Epidermal melanocyte (primary cell): ENCODE results near the gene DHDDS.
"Not testable (repeated sequence)": the region's sequence is repeated elsewhere in the genome, so short reads cannot be mapped to it uniquely, and the experiment has no call there.

Experiments used
- DNase-seq: peaks from one replicate; pipeline ENCODE4 v3.0.0; 2011; ENCODE audit warnings: low spot score; ENCODE audit not compliant: insufficient read length

The DHDDS gene, protein sequence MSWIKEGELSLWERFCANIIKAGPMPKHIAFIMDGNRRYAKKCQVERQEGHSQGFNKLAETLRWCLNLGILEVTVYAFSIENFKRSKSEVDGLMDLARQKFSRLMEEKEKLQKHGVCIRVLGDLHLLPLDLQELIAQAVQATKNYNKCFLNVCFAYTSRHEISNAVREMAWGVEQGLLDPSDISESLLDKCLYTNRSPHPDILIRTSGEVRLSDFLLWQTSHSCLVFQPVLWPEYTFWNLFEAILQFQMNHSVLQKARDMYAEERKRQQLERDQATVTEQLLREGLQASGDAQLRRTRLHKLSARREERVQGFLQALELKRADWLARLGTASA

DNA sequence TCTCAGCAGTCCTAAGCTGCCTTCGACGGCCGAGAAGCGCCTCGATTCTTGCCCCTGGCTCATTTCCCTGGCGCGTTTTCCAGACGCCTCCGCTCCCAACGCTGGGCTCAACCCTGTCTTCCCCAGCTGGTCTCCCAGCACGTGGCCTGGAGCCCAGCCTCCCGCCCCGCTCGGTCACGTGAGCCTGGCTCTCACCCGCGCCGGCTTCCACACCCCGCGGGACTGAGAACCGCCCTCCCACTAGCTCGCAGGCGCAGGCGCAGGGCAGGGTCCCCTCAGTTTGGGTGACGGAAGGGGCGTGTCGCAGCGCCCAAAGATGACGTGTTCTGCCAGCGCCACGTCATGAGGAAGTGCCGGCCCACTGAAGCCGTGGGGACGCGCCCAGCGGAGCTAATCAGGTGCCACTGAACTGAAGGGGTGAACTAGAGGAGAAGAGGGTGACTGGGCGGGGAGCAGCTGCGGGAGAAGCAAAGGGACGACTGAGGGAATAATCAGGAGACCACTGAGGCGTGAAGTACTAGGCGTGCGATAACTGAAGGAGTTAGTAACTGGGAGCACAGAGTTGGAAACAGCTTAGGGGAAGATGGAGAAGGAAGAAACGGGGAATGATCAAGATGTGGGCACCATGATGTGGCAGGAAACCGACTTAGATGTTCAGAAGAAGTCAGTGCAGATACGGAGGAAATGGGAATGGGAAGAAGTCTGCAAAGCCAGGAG, at the start of gene DHDDS:
Gene DHDDS, plus strand, starts transcription at position 343 of the 717 bp plus-strand sequence. CDS start 625 bp downstream, outside the sequence.
- DNase-seq: peak; percentile 96

DNA sequence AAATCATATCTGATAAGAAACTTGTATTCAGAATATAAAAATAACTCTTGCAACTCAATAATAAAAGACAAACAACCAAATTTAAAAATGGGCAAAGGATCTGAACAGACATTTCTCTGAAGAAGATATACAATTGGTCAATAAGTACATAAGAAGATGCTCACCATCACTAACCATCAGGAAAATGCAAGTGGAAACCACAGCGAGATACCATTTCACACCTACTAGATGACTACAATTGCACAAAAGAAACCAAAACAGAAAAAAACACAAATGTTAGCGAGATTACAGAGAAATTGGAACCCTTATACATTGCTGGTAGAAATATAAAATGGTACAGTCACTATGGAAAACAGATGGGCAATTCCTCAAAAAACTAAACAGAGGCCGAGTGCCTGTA, 48.0 kb upstream of the DHDDS start:
- DNase-seq: no peak

DNA sequence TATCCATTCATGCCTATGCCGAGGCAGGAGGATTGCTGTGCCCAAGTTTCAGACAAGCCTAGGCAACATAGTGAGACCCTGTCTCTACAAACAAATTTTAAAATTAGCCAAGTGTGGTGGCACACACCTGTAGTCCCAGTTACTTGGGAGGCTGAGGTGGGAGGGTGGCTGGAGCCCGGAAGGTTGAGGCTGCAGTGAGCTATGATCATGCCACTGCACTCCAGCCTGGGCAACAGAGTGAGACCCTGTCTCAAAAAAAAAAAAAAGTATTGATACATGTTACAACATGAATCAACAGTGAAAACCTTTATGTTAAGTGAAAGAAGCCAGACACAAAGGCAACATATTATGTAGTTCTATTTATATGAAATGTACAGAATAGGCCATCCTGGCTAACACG, 47.1 kb upstream of the DHDDS start:
- DNase-seq: not testable (repeated sequence)

DNA sequence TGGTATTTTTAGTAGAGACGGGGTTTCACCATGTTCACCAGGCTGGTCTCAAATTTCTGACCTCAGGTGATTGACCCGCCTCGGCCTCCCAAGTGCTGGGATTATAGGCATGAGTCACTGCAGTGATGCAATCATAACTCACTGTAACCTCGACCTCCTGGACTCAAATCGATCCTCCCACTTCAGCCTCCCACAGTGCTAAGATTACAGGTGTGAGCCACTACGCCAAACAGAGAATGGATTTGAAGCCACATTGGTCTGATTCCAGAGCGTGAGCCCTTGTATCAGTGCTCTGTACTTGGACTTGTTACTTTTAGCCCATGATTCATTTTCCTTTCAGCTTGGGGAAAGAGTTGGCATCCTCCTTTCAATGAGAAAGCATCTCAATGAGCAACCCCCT, 44.7 kb upstream of the DHDDS start:
- no peak for DNase-seq

DNA sequence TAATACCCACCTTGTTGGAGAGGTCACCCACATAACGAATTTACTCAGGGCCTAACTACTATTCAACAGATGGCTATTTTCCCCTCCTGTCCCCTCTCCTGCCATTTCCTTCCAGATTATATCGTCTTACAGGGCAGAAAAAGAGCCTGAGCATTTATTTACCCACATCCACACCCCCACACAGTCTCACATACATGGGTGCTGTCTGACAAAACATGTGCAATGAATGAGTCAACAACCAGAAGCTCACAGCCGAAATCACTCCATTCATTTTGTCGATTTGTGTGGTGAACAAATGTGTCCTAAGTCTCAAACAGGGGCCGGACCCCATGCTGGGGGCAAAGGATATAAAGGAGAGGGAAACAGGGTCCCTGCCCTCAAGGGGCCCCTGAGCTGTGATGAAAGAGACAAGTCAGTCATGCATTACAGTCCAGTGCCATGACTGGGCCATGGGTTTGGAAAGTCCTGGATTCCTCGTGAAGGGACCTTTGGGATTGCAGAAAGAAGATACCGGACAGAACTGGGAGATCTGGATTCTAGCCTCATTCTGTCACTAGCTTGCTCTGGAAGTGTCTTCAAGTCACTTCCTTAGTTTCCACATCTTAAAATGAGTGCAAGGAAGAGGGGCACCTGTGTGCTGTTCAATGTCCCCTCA, 43.2 kb upstream of the DHDDS start:
- no peak for DNase-seq

DNA sequence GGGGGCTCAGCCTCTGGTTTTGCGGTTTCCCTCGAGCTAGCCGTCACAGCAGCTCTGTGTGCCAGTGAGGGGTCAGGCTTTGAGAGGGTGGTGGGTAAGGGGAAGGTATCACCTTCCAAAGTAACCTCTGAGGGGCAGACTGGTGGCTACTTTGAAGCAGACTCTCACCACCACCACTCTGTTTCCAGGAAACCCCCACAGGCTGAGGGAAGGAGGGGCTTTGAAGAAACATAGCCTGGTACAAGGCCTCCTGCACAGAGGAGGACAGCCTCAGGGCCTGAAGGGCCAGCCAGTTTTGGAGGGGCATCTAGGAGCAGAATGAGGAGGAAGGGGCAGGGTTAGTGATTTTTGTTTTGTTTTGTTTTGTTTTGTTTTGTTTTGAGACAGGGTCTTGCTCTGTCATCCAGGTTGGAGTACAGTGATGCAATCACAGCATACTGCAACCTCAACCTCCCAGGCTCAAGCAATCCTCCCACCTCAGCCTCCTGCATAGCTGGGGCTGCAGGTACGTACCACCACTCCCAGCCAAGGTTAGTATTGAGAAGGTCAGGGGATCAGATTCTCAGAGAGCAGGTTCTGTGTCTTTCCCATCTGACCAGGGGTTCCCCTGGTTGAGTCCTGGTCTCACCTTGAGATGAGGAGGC, 42.4 kb upstream of the DHDDS start:
- DNase-seq: no peak

DNA sequence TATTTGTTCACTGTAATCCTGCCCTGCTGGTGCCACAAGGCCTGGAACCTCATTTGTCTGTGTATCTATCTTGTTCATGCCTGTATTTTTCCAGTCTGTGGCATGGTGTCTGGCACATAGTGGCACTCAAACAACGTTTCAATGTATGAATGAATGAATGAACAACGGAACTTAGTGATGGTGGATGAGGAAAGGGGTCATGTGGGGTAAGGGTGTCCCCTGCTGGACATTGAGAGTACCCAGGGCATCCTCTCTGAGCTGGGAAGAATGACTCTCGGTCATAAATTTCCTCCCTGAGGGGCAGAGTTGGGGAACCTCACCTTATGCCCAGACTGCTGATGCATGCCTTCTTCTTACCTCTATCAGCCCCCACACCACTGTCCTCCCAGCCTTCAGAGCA, 40.7 kb upstream of the DHDDS start:
- no peak for DNase-seq

DNA sequence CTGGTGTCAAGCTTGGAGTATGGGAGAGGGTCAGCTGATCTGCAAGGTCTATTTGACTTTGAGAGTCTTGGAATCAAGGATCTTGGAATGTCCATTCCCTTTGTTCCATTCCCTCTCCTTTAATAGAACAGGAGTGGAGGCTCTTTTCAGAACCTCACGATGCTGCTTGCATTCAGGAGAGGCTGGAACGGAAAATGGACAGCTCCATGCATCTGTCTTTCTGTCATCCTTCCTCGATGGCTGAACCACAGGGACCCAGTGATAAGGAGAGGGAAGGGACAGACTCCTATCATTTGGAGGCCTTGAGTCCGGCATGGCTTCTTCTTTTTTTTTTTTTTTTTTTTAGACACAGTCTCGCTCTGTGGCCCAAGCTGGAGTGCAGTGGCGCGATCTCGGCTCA, 36.4 kb upstream of the DHDDS start:
- no peak for DNase-seq

DNA sequence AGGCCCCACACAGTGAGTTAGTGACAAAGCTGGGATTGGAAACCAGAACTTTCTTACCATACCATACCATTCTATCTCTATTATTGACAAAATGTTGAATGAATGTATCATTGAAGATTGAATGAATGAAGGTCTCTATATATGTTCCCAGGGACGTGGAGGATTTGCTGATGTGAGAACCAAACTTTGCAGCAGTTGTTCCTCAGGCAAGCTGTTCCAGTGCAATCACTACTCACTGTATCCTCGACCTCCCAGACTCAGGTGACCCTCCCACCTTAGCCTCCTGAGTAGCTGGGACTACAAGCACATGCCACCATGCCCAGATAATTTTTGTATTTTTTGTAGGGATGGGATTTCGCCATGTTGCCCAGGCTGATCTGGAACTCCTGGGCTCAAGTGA, 33.1 kb upstream of the DHDDS start:
- no peak for DNase-seq

DNA sequence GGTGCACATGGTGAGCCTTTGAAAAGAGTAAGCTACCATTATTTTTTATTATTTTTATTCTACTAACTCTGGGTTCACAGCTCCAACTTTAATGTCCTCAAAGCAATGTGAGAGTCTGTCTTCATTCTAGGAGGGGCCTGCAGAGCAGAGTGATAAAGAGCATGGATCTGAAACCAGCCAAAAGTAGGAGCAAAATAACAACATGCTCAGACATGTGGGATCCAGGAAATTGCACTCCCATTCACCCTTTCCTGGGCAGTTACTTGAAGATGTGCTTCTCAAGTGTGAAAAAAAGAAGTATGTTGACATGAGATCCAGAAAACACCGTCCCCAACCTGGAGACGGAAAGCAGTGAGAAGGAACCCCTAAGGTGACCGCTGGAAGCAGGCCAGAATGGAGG, 30.2 kb upstream of the DHDDS start:
- DNase-seq: no peak

DNA sequence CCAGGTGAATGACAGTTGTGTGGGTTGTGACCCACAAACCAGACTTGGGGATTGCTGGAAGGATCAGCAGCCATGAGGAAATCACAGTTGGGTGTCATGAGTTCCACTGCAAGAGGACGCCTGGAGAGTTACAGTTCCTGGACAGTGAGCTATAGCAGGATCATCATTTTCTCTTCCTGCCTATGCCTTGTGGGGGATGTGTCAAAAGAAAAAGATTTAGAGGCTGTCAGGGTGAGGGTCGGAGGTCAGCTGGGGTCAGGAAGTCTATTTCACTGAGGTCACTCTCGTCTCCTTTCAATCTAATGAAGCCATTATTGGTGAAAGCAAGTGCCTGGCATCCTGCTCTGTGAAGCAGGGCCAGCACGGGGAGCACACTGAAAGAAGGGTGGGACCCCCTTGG, 28.5 kb upstream of the DHDDS start:
- no peak for DNase-seq

DNA sequence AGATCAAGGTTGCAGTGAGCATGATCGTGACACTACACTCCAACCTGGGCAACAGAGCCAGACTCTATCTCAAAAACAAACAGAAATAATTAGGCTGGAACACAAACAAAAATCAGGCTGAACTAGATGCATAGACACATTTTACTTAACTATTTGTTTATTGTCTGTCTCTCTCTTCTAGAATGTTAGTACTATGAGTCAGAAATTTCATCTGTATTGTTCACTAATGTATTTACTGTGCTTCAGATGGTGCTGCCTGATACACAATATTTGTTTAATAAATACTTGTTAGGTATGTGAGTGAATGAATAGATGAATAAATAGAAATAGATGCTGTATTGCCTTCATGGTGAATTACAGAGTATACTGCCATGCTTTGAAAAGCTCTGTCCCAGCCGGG, 27.5 kb upstream of the DHDDS start:
- no peak for DNase-seq

DNA sequence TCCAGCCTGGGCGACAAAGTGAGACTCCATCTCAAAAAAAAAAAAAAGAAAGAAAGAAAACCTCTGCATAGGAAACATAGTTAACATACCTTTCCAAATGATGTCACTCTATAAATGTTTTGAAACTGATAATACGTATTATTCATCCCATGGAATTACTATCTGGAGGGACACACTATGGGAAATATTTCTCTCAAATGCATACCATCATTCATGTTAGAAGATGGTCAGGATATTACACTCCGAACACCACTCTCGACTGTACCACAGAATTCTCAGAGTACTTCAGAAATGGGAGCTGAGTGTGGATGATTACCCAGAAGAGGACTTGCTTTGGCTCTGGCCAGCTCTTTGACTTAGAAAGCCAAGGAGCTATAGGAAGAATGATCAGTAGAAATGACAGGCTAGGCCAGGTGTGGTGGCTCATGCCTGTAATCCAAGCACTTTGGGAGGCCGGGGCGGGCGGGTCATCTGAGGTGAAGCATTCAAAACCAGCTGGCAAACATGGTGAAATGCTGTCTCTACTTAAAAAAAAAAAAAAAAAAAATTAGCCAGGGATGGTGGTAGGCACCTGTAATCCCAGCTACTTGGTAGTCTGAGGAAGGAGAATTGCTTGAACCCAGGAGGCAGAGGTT, 26.7 kb upstream of the DHDDS start:
- no peak for DNase-seq

DNA sequence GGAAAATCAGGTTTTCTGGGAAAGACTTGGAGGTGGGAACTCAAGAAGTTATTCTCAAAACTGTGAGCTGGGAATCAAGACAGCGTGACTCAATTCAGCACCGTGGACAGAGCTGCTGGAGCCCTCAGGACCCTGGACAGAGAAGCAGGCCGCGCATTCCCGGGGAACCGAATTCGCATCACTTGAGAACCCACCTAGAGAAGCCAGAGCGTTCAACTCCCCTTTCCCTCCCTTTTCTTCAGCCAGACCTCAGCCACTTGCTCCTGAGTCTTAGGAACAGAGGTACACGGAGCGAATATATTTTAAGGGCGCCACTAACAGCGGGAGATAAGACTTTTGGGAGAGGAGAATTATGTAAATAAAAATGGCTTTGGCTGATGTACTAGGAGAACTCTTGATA, 23.5 kb upstream of the DHDDS start:
- peak; percentile 76 for DNase-seq

DNA sequence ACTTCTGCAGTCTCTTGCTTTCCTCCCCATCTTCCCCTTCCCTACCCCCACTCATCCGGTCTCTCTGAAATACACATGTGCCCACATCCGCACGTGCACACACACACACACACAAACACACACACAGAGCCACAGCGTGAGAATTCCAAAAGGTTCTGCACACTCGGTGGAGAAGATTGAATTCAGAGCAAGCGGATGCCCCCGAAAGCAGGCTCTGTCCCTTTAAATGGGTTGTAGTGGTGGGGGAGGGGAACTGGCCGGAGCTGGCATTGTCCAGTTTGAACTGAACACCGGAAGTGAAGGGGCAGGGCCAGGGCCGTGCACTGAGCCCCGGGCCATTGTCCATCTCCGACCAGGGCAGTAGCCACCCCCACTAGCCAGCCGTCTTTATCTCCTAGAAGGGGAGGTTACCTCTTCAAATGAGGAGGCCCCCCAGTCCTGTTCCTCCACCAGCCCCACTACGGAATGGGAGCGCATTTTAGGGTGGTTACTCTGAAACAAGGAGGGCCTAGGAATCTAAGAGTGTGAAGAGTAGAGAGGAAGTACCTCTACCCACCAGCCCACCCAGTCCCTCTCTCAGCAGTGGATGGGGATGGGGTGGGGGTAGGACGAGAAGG, 22.8 kb upstream of the DHDDS start:
- DNase-seq: no peak

DNA sequence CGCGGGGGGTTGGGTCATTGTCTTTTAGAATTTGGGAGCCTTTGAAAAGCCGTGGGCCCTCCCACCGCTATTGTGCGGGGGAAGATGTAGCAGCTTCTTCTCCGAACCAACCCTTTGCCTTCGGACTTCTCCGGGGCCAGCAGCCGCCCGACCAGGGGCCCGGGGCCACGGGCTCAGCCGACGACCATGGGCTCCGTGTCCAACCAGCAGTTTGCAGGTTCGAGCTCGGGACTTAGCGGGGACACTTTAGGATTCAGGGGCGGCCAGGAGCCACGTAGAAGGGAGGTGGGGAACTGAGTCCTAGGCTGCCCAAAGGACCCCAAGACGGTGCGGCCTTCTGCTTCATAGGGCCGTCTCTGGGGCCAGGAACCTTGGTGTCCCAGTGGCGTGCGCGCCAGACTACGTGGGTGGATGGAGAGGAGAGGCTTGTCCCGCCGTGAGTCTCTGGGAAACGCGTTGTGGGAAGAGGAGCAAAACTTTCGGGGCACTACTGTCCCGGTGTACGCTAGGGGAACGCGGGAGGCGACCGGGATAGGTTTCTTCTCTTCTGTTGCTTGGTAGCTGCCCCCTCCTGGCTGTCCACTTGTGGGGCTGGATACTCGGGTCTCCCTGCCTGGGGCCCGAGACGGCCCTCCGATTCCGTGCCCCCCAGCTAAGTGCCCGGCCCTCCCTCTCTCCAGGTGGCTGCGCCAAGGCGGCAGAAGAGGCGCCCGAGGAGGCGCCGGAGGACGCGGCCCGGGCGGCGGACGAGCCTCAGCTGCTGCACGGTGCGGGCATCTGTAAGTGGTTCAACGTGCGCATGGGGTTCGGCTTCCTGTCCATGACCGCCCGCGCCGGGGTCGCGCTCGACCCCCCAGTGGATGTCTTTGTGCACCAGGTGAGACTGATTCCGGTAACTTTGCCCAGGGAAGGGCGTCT, 21.2 kb upstream of the DHDDS start, which contains the start of gene LIN28A:
Gene LIN28A, plus strand, starts transcription at position 112 of the 918 bp plus-strand sequence. Its CDS starts 75 bp downstream, at position 187.
- no peak for DNase-seq

DNA sequence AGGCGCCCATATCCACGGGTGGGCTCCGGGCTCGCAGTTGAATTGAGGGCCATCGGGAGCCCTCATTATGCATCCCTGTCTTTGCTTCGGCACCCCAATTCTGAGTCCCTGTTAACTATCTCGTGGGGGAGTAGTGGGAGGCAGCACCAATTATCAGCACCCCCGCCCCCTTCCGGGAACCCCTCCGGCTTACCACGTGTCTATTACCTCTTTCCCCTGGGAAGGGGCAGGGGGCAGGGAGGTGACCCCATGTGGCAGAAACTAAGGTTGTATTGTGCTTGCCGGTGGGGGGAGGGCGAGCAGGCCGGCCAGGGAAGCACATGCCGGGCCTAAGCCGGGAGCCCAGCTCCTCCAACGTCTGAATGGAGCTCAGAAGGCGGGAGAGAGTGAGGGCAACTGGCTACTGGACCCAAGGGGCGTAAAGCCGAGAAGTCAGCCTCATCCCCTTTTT, 20.5 kb upstream of the DHDDS start:
- DNase-seq: no peak

DNA sequence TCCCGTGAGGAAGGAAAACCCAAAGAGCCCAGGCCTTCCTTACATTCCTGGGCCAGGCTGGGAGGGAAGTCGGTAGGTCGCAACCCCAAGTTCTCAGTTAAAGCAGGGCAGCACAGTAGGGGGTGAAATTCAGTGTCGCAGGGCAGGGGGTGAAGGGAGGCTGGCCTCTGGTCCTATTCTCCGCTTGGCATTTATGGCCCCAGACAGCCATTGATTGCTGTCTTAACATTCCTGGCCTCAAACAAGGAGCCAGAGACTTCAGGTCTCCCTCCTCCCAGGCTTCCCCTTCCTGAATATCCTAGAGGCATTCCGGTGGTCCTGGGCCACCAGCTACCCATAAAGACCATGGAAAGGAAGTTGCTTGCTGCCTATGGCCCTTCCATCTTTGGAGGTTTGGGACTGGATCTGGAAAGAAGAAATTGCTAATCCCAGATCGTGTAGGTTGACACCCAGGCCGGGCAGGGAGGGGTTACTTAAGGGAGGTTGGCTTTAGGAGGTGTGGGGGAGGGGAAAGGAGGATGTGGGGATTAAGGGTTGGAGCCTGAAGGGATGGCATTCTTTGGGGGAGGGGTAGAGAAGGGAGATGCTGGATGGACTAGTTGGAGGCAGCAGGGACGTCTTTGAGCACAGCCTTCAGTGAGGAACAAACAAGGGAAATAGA, 19.8 kb upstream of the DHDDS start:
- no peak for DNase-seq

DNA sequence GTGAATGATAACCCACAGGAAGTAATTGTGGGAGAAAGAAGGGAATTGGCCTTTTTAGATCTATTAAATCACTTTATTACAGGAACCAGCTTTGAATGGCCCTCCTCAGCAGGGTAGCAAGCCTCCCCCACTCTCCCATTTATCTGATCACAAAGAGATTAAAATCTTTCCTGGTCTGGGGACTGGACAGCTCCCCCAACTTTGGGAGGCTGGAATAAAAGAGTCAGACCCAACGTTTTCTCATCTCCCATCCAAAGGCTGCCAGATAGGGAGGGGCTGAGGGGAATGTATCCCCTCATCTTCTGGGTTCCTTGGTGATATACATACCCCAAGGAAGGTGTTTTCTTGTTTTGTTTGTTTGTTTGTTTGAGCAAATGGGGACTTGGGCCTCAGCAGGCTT, 19.1 kb upstream of the DHDDS start:
- DNase-seq: no peak
